ENCODE measurements around the gene PRDM15.

GRCh38 chr21:41759926-41760325 lies 119.2 kb downstream of the PRDM15 start:
- no peak for TF ChIP-seq CTCF (conservative IDR thresholded peaks at IDR 0.05; ENCODE audit: low read depth, low read length)
- no peak for TF ChIP-seq EZH2 (IDR thresholded peaks at IDR 0.05; ENCODE audit: borderline replicate concordance, low read depth, low read length, poor library complexity, severe bottlenecking)

All from A673 (cell line).